Measurements from ENCODE around the gene C16orf90. TPM values are rescaled to one million over a fixed set of nuclear protein-coding genes. Genes with fewer than 3 reads are reported as not detected.

The C16orf90 gene
- total and polyA plus RNA-seq, 2 experiments from 2014 or later = not detected

DNA sequence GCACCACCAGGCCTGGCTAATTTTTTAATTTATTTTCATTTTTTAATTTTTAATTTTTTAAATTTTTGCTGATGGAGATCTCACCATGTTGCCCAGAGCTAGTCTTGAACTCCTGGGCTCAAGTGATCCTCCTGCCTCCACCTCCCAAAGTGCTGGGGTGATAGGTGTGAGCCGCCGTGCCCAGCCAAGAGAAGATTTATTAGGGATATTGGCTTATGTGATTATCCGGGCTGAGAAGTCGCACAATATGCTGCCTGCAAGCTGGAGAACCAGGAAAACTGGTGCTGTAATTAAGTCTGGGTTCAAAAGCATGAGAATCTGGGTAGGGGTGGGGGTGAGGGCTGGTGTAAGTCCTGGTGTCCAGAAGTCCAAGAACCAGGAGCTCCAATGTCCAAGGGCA is 2.5 kb upstream of the C16orf90 start:
- WGBS, 2 experiments (ENCODE audit: low coverage in 1 of 2, low lambda C conversion rate in 2 of 2, missing lambda C conversion rate in 2 of 2) = 93 to 96% methylated on average over 4 of the region's 4 CpGs
- TF ChIP-seq EZH2phosphoT487 (IDR thresholded peaks at IDR 0.05; ENCODE audit: insufficient read depth, low read depth) (no peak), EZH2 (IDR thresholded peaks at IDR 0.05; ENCODE audit: insufficient read depth, poor library complexity, severe bottlenecking) (no peak)
- H3K27me3 ChIP-seq (replicated peaks; ENCODE audit: insufficient read depth) = no peaks in the 10 kb centered on the region
- H3K9me3 ChIP-seq (ENCODE audit: low read depth) = no peaks in the 10 kb centered on the region
- H3K9me2 ChIP-seq (ENCODE audit: insufficient read depth) = no peaks in the 10 kb centered on the region
- H3K4me2 ChIP-seq (ENCODE audit: unreplicated experiment) = no peak overlapping the region
- H3K4me1 ChIP-seq (ENCODE audit: insufficient read depth) = peaks cover 3% of the 10 kb centered on the region; the same call in 1 of the 2 replicates
- no peak overlapping the region for H3K4me3 ChIP-seq
- H3K79me2 ChIP-seq (ENCODE audit: insufficient read depth) = peaks cover 14% of the 10 kb centered on the region
- peaks cover 7% of the 10 kb centered on the region; the same call in 1 of the 2 replicates for H3F3A ChIP-seq (ENCODE audit: insufficient read depth)
- no peak overlapping the region for H2AFZ ChIP-seq
- no peak for DNase-seq
- no peaks in the 10 kb centered on the region for H4K20me1 ChIP-seq (ENCODE audit: insufficient read depth)
- H3K27ac ChIP-seq = no peak overlapping the region
- in situ Hi-C loops (cut with MboI) = no loop called here
- H3K36me3 ChIP-seq (ENCODE audit: low read depth) = no peaks in the 10 kb centered on the region
- H3K9ac ChIP-seq = no peak overlapping the region

DNA sequence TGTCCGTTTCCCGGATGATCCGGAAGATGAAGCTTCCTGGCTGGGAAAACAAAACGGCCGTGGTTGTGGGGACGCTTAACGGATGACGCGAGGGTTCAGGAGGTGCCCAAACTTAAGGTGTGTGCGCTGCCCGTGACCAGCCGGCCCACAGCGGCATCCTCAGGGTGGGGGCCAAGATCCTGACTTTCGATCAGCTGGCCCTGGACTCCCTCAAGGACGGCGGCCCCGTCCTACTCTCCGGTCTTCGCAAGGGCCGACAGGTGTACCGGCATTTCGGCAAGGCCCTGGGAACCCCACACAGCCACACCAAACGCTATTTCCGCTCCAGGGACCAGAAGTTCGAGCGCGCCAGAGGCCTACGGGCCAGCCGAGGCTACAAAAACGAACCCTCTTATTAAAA is 1.1 kb upstream of the C16orf90 start:
- no peaks in the 10 kb centered on the region for H4K20me1 ChIP-seq (ENCODE audit: insufficient read depth)
- 94 to 95% methylated on average over 30 of the region's 30 CpGs for WGBS, 2 experiments (ENCODE audit: low coverage in 1 of 2, low lambda C conversion rate in 2 of 2, missing lambda C conversion rate in 2 of 2)
- H3K9ac ChIP-seq = no peak overlapping the region
- H3K4me2 ChIP-seq (ENCODE audit: unreplicated experiment) = no peak overlapping the region
- no peak overlapping the region for H3K4me3 ChIP-seq
- no peak overlapping the region for H3K27ac ChIP-seq
- H3K9me2 ChIP-seq (ENCODE audit: insufficient read depth) = no peaks in the 10 kb centered on the region
- H3F3A ChIP-seq (ENCODE audit: insufficient read depth) = peaks cover 3% of the 10 kb centered on the region; the same call in 1 of the 2 replicates
- DNase-seq = no peak
- no peaks in the 10 kb centered on the region for H3K27me3 ChIP-seq (replicated peaks; ENCODE audit: insufficient read depth)
- H2AFZ ChIP-seq = no peak overlapping the region
- in situ Hi-C loops (cut with MboI) = no loop called here
- no peaks in the 10 kb centered on the region; the same call in 1 of the 2 replicates for H3K79me2 ChIP-seq (ENCODE audit: insufficient read depth)
- H3K9me3 ChIP-seq (ENCODE audit: low read depth) = no peaks in the 10 kb centered on the region
- no peak for TF ChIP-seq EZH2phosphoT487 (IDR thresholded peaks at IDR 0.05; ENCODE audit: insufficient read depth, low read depth)
- no peak for TF ChIP-seq EZH2 (IDR thresholded peaks at IDR 0.05; ENCODE audit: insufficient read depth, poor library complexity, severe bottlenecking)
- no peaks in the 10 kb centered on the region for H3K4me1 ChIP-seq (ENCODE audit: insufficient read depth)
- no peaks in the 10 kb centered on the region for H3K36me3 ChIP-seq (ENCODE audit: low read depth)

DNA sequence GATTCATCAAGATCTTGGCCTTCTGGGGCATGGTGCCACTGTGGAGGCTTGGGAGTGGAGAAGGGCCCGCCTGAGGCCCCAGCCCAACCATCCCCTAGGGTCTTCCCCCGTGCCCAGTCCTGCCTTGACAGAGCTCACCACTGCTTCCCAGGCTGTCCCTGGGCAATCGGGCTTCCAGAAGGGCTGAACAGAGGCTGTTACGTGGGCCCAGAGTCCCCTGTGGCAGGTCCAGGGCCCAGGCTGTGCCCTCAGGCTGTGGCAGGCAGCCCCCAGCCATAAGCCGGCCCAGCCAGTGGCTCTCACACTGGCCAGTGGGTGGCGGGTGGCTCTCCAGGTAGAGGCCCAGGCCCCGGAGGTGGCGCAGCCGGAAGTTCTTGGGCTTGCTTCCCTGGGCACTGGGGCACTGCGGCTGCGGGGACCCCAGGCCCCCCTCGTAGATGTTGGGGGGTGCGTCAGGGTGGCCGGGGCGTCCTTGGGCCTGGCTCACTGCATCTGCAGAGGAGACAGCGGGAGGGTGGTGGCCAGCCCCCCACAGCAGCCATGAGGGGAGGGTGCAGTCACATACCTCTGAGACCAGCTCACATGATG is 809 bp downstream of the C16orf90 start:
- H2AFZ ChIP-seq = no peak overlapping the region
- no peak overlapping the region for H3K4me2 ChIP-seq (ENCODE audit: unreplicated experiment)
- no peaks in the 10 kb centered on the region for H3K4me1 ChIP-seq (ENCODE audit: insufficient read depth)
- no peaks in the 10 kb centered on the region for H3K36me3 ChIP-seq (ENCODE audit: low read depth)
- H3K9me2 ChIP-seq (ENCODE audit: insufficient read depth) = no peaks in the 10 kb centered on the region
- H3K27me3 ChIP-seq (replicated peaks; ENCODE audit: insufficient read depth) = no peaks in the 10 kb centered on the region
- 89 to 91% methylated on average over 15 to 16 of the region's 16 CpGs for WGBS, 2 experiments (ENCODE audit: low coverage in 1 of 2, low lambda C conversion rate in 2 of 2, missing lambda C conversion rate in 2 of 2)
- no peak overlapping the region for H3K9ac ChIP-seq
- DNase-seq = no peak
- no peaks in the 10 kb centered on the region; the same call in 1 of the 2 replicates for H3F3A ChIP-seq (ENCODE audit: insufficient read depth)
- in situ Hi-C loops (cut with MboI) = no loop called here
- no peaks in the 10 kb centered on the region for H3K9me3 ChIP-seq (ENCODE audit: low read depth)
- no peaks in the 10 kb centered on the region for H3K79me2 ChIP-seq (ENCODE audit: insufficient read depth)
- no peaks in the 10 kb centered on the region for H4K20me1 ChIP-seq (ENCODE audit: insufficient read depth)
- TF ChIP-seq EZH2phosphoT487 (IDR thresholded peaks at IDR 0.05; ENCODE audit: insufficient read depth, low read depth) (no peak), EZH2 (IDR thresholded peaks at IDR 0.05; ENCODE audit: insufficient read depth, poor library complexity, severe bottlenecking) (no peak)
- H3K4me3 ChIP-seq = no peak overlapping the region
- no peak overlapping the region for H3K27ac ChIP-seq

DNA sequence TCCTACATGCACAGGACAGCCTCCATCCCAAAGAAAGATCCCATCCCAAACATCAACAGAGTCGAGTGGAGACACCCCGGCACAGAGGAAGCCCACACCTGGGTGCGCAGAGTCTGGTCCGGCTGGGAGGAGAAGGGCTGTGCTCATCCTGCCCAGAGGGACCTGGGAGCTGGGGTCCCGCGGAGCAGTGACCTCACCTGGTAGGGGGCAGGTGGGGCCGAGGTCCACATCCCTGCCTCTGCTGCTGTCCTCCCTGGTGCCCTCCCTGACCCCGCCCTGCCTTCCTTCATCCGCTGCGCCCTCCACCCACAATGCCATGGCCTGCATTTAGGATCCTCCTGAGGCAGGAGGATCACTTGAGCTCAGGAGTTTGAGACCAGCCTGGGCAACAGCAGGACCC is 2.9 kb downstream of the C16orf90 start:
- H3K4me3 ChIP-seq = no peak overlapping the region
- H3K79me2 ChIP-seq (ENCODE audit: insufficient read depth) = no peaks in the 10 kb centered on the region
- H4K20me1 ChIP-seq (ENCODE audit: insufficient read depth) = no peaks in the 10 kb centered on the region
- H3K27ac ChIP-seq = no peak overlapping the region
- H3K4me1 ChIP-seq (ENCODE audit: insufficient read depth) = no peaks in the 10 kb centered on the region
- H3K36me3 ChIP-seq (ENCODE audit: low read depth) = no peaks in the 10 kb centered on the region; the same call in 1 of the 2 replicates
- no peaks in the 10 kb centered on the region for H3K9me2 ChIP-seq (ENCODE audit: insufficient read depth)
- H3K27me3 ChIP-seq (replicated peaks; ENCODE audit: insufficient read depth) = no peaks in the 10 kb centered on the region
- 90 to 97% methylated on average over 10 of the region's 10 CpGs for WGBS, 2 experiments (ENCODE audit: low coverage in 1 of 2, low lambda C conversion rate in 2 of 2, missing lambda C conversion rate in 2 of 2)
- H3K4me2 ChIP-seq (ENCODE audit: unreplicated experiment) = no peak overlapping the region
- in situ Hi-C loops (cut with MboI) = no loop called here
- H2AFZ ChIP-seq = no peak overlapping the region
- DNase-seq = no peak
- no peaks in the 10 kb centered on the region for H3F3A ChIP-seq (ENCODE audit: insufficient read depth)
- TF ChIP-seq EZH2phosphoT487 (IDR thresholded peaks at IDR 0.05; ENCODE audit: insufficient read depth, low read depth) = no peak
- no peak for TF ChIP-seq EZH2 (IDR thresholded peaks at IDR 0.05; ENCODE audit: insufficient read depth, poor library complexity, severe bottlenecking)
- no peaks in the 10 kb centered on the region for H3K9me3 ChIP-seq (ENCODE audit: low read depth)
- no peak overlapping the region for H3K9ac ChIP-seq

Measured in GM23248 (cell line).